Measurements from ENCODE around the gene PTPN4.

- TF ChIP-seq, protein P1, sequence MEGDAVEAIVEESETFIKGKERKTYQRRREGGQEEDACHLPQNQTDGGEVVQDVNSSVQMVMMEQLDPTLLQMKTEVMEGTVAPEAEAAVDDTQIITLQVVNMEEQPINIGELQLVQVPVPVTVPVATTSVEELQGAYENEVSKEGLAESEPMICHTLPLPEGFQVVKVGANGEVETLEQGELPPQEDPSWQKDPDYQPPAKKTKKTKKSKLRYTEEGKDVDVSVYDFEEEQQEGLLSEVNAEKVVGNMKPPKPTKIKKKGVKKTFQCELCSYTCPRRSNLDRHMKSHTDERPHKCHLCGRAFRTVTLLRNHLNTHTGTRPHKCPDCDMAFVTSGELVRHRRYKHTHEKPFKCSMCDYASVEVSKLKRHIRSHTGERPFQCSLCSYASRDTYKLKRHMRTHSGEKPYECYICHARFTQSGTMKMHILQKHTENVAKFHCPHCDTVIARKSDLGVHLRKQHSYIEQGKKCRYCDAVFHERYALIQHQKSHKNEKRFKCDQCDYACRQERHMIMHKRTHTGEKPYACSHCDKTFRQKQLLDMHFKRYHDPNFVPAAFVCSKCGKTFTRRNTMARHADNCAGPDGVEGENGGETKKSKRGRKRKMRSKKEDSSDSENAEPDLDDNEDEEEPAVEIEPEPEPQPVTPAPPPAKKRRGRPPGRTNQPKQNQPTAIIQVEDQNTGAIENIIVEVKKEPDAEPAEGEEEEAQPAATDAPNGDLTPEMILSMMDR (IDR thresholded peaks at IDR 0.05): no peak
- no peak for TF ChIP-seq ZFX (IDR thresholded peaks at IDR 0.05; ENCODE audit: borderline replicate concordance)
Observed at GRCh38 chr2:119721462-119721861, 38.3 kb upstream of the PTPN4 start.

All from 22Rv1 (cell line).